ENCODE data around the gene CCNK.

Gene CCNK

GRCh38 chr14:99475660-99476059 lies 5.5 kb upstream of the CCNK start:
- no peak overlapping the region for H3K27ac ChIP-seq (ENCODE audit: low read length)
- no peak overlapping the region for H2AFZ ChIP-seq (ENCODE audit: low read depth, low read length)
- peaks cover 99% of the 10 kb centered on the region for H3K79me2 ChIP-seq (ENCODE audit: insufficient read depth, low read length)
- H4K20me1 ChIP-seq (ENCODE audit: insufficient read depth, low read length) = peaks cover 74% of the 10 kb centered on the region
- no peaks in the 10 kb centered on the region for H3K27me3 ChIP-seq (ENCODE audit: insufficient read depth, low read length, poor library complexity)
- ATAC-seq (ENCODE audit: insufficient read depth, low read depth) (no peak), DNase-seq (no peak)
- peaks cover 18% of the 10 kb centered on the region for H3K4me1 ChIP-seq (ENCODE audit: insufficient read depth, low read length)
- H3K4me3 ChIP-seq (ENCODE audit: low read depth in 1 of 2, low read length in 2 of 2) = no peak overlapping the region
- no peak overlapping the region for H3K9ac ChIP-seq (ENCODE audit: low read depth, low read length)
- H3K36me3 ChIP-seq (ENCODE audit: insufficient read depth, low read length) = no peaks in the 10 kb centered on the region; the same call in none of the 2 replicates
- no peaks in the 10 kb centered on the region for H3K9me3 ChIP-seq (ENCODE audit: insufficient read depth, low read length, severe bottlenecking)
- TF ChIP-seq EZH2 (IDR thresholded peaks at IDR 0.05; ENCODE audit: borderline replicate concordance, low read depth, low read length, severe bottlenecking) = no peak
- TF ChIP-seq CTCF (IDR thresholded peaks at IDR 0.05; ENCODE audit: borderline replicate concordance, extremely low read depth, low read length, poor library complexity, severe bottlenecking) = no peak
- no peak overlapping the region for H3K4me2 ChIP-seq (ENCODE audit: insufficient read depth, low read length)

GRCh38 chr14:99476864-99477263 lies 4.3 kb upstream of the CCNK start:
- TF ChIP-seq EZH2 (IDR thresholded peaks at IDR 0.05; ENCODE audit: borderline replicate concordance, low read depth, low read length, severe bottlenecking) (no peak), CTCF (IDR thresholded peaks at IDR 0.05; ENCODE audit: borderline replicate concordance, extremely low read depth, low read length, poor library complexity, severe bottlenecking) (no peak)
- Histone ChIP-seq H3K9ac (ENCODE audit: low read depth, low read length) (no peak overlapping the region), H3K27ac (ENCODE audit: low read length) (no peak overlapping the region), H2AFZ (ENCODE audit: low read depth, low read length) (no peak overlapping the region), H3K79me2 (ENCODE audit: insufficient read depth, low read length) (peaks cover 94% of the 10 kb centered on the region), H3K9me3 (ENCODE audit: insufficient read depth, low read length, severe bottlenecking) (no peaks in the 10 kb centered on the region), H3K4me1 (ENCODE audit: insufficient read depth, low read length) (peaks cover 18% of the 10 kb centered on the region), H4K20me1 (ENCODE audit: insufficient read depth, low read length) (peaks cover 67% of the 10 kb centered on the region), H3K4me2 (ENCODE audit: insufficient read depth, low read length) (no peak overlapping the region; the same call in 1 of the 2 replicates), H3K36me3 (ENCODE audit: insufficient read depth, low read length) (no peaks in the 10 kb centered on the region; the same call in none of the 2 replicates), H3K27me3 (ENCODE audit: insufficient read depth, low read length, poor library complexity) (no peaks in the 10 kb centered on the region), H3K4me3 (ENCODE audit: low read depth in 1 of 2, low read length in 2 of 2) (no peak overlapping the region)
- ATAC-seq (ENCODE audit: insufficient read depth, low read depth) (no peak), DNase-seq (no peak)

- H3K27me3 ChIP-seq (ENCODE audit: insufficient read depth, low read length, poor library complexity) = no peaks in the 10 kb centered on the region
- H3K9ac ChIP-seq (ENCODE audit: low read depth, low read length) = peak overlapping the region; percentile 16; the same call in 1 of the 2 replicates
- no peak for ATAC-seq (ENCODE audit: insufficient read depth, low read depth)
- no peaks in the 10 kb centered on the region; the same call in none of the 2 replicates for H3K36me3 ChIP-seq (ENCODE audit: insufficient read depth, low read length)
- TF ChIP-seq CTCF (IDR thresholded peaks at IDR 0.05; ENCODE audit: borderline replicate concordance, extremely low read depth, low read length, poor library complexity, severe bottlenecking) = no peak
- peaks cover 31% of the 10 kb centered on the region for H3K4me1 ChIP-seq (ENCODE audit: insufficient read depth, low read length)
- DNase-seq = no peak
- no peak overlapping the region for H3K27ac ChIP-seq (ENCODE audit: low read length)
- H3K4me3 ChIP-seq (ENCODE audit: low read depth in 1 of 2, low read length in 2 of 2) = no peak overlapping the region
- peaks cover 67% of the 10 kb centered on the region for H4K20me1 ChIP-seq (ENCODE audit: insufficient read depth, low read length)
- H3K4me2 ChIP-seq (ENCODE audit: insufficient read depth, low read length) = peak overlapping the region; percentile 98
- no peaks in the 10 kb centered on the region for H3K9me3 ChIP-seq (ENCODE audit: insufficient read depth, low read length, severe bottlenecking)
- peaks cover 94% of the 10 kb centered on the region for H3K79me2 ChIP-seq (ENCODE audit: insufficient read depth, low read length)
- no peak overlapping the region for H2AFZ ChIP-seq (ENCODE audit: low read depth, low read length)
Observed at GRCh38 chr14:99478128-99478527, 3.1 kb upstream of the CCNK start.
